Neural progenitor cell (in vitro differentiated cells): ENCODE data around the gene AIPL1. TPM values are rescaled to one million over a fixed set of nuclear protein-coding genes. Genes with fewer than 3 reads are reported as not detected.
A peak's percentile ranks its signal among the peaks of the same experiment; 100 is the strongest.

Experiments
- DNase-seq: peaks from one replicate; pipeline ENCODE4 v3.0.0-alpha.2; 2016; ENCODE audit warnings: low spot score
- H2AFZ ChIP-seq: fragments of 200-600 bp; sonication (generic); replicated peaks from 2 replicates; pipeline ENCODE4 v1.6.1; 2016; ENCODE audit warnings: antibody characterized with exemption
- H3F3A ChIP-seq: fragments of 200-600 bp; sonication (generic); 2 replicates; pipeline ENCODE4 v1.6.1; 2016; ENCODE audit warnings: antibody characterized with exemption, low read depth
- H3K27ac ChIP-seq: fragments of 200-600 bp; sonication (generic); 2 replicates; pipeline ENCODE4 v1.5.1; 2016; ENCODE audit warnings: mild to moderate bottlenecking
- H3K27me3 ChIP-seq: fragments of 200-600 bp; sonication (generic); 2 replicates; pipeline ENCODE4 v1.6.1; 2016; ENCODE audit warnings: mild to moderate bottlenecking, moderate library complexity
- H3K36me3 ChIP-seq: fragments of 200-600 bp; sonication (generic); 2 replicates; pipeline ENCODE4 v1.5.1; 2016
- H3K4me1 ChIP-seq: fragments of 200-600 bp; sonication (generic); 2 replicates; pipeline ENCODE4 v1.6.1; 2016; ENCODE audit warnings: mixed run types
- H3K4me2 ChIP-seq: fragments of 200-600 bp; sonication (generic); 2 replicates; pipeline ENCODE4 v1.6.1; 2016
- H3K4me3 ChIP-seq: fragments of 200-600 bp; sonication (generic); 2 replicates; pipeline ENCODE4 v1.5.1; 2016
- H3K79me2 ChIP-seq: fragments of 200-600 bp; sonication (generic); 2 replicates; pipeline ENCODE4 v1.6.1; 2016; ENCODE audit warnings: low read depth
- H3K9ac ChIP-seq: fragments of 200-600 bp; sonication (generic); 2 replicates; pipeline ENCODE4 v1.6.1; 2016
- H3K9me3 ChIP-seq: fragments of 200-600 bp; sonication (generic); 2 replicates; pipeline ENCODE4 v1.5.1; 2016; ENCODE audit warnings: low read depth
- H4K20me1 ChIP-seq: fragments of 200-600 bp; sonication (generic); 2 replicates; pipeline ENCODE4 v1.6.1; 2016; ENCODE audit warnings: low read depth
- H3K27ac Mint-ChIP-seq: 3 replicates; pipeline ENCODE4 v1.8.0; 2021; ENCODE audit warnings: mixed read lengths
- H3K27me3 Mint-ChIP-seq: 2 replicates; pipeline ENCODE4 v1.8.0; 2022; ENCODE audit warnings: low read depth, mild to moderate bottlenecking, inconsistent platforms, moderate library complexity, mixed read lengths; ENCODE audit not compliant: insufficient read depth
- H3K36me3 Mint-ChIP-seq: 3 replicates; pipeline ENCODE4 v1.8.0; 2021; ENCODE audit warnings: mixed read lengths
- H3K4me1 Mint-ChIP-seq: 3 replicates; pipeline ENCODE4 v1.8.0; 2021; ENCODE audit warnings: mixed read lengths
- H3K4me3 Mint-ChIP-seq: 3 replicates; pipeline ENCODE4 v1.8.0; 2021; ENCODE audit warnings: mild to moderate bottlenecking, moderate library complexity, mixed read lengths
- H3K9me3 Mint-ChIP-seq: 3 replicates; pipeline ENCODE4 v1.8.0; 2020; ENCODE audit warnings: mixed read lengths
- EZH2 ChIP-seq: fragments of 200-600 bp; sonication (generic); IDR thresholded peaks from 2 replicates; pipeline ENCODE4 v1.6.1; 2017; ENCODE audit warnings: antibody characterized with exemption, mild to moderate bottlenecking, moderate library complexity
- EZH2phosphoT487 ChIP-seq: fragments of 200-600 bp; sonication (generic); IDR thresholded peaks from 2 replicates; pipeline ENCODE4 v1.6.1; 2017; ENCODE audit warnings: antibody characterized with exemption
- total RNA-seq: library from RNA; depleted of rRNA; stranded (reverse); fragments of >200 nt; gene quantifications from 2 replicates; pipeline ENCODE4 v1.2.3, GENCODE V29; 2015; ENCODE audit warnings: low replicate concordance
- TF ChIP-seq, protein P1 (sequence below): fragments of 200-600 bp; sonication (generic); IDR thresholded peaks from 2 replicates; pipeline ENCODE4 v1.5.1; 2017; ENCODE audit warnings: antibody characterized with exemption, mild to moderate bottlenecking

AIPL1 gene
- total RNA-seq, 1 donor from 2014 or later, result 0.37 TPM

DNA sequence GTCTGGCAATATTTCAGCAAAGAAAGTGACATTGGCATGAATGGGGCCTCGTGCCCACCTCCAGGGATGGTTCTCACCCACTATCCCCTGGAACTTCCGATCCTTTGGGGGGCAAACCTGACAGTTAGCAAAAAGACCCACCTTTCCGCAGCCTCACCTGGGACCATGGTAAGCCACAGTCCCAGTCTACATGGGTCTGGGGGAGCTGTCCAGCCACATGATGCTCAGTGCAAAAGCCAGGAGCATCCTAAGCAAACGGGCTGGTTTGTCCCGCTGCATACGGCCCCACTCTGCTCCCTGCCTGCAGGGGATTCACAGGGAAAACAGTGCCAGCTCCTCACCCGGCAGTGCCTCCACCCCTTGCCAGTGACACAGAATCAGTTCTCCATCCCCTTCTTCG lies 19.3 kb downstream of the AIPL1 start:
- H3K9me3 Mint-ChIP-seq, result no peaks in the 10 kb centered on the region
- H3K27me3 ChIP-seq, result no peaks in the 10 kb centered on the region

DNA sequence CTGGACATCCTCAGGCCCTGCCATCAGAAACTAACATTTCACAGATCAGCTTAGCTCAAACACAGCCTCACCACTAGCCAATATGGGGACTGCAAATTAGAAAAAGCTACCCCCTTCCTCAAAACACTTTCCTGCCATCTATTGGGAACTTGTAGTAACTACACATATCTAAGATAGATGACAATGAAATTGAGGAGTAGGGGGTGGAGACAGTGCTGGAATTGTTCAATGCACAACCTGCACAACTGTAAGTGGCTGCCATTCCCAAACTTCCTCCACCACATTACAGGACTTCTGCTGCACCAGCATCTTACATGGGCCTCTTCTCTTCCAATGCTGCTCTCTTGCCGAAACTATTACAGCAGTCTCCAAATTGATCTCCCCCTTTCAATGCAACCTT lies 21.9 kb downstream of the AIPL1 start:
- H3K36me3 ChIP-seq, result no peaks in the 10 kb centered on the region
- Mint-ChIP-seq H3K9me3 (no peaks in the 10 kb centered on the region), H3K27me3 (peaks cover 14% of the 10 kb centered on the region), H3K27ac (peak overlapping the region; percentile 70), H3K36me3 (no peaks in the 10 kb centered on the region), H3K4me3 (no peak overlapping the region), H3K4me1 (peaks cover 19% of the 10 kb centered on the region)
- no peaks in the 10 kb centered on the region for H3K79me2 ChIP-seq
- H3K9me3 ChIP-seq, result no peaks in the 10 kb centered on the region
- no peak overlapping the region for H2AFZ ChIP-seq
- no peak overlapping the region for H3K4me3 ChIP-seq
- no peaks in the 10 kb centered on the region for H3K27me3 ChIP-seq
- peaks cover 10% of the 10 kb centered on the region for H3K4me1 ChIP-seq
- peaks cover 10% of the 10 kb centered on the region for H3F3A ChIP-seq
- peak; percentile 66 for DNase-seq
- H3K9ac ChIP-seq, result no peak overlapping the region
- H3K4me2 ChIP-seq, result no peak overlapping the region
- no peaks in the 10 kb centered on the region for H4K20me1 ChIP-seq
- no peak overlapping the region for H3K27ac ChIP-seq
- TF ChIP-seq, protein P1, sequence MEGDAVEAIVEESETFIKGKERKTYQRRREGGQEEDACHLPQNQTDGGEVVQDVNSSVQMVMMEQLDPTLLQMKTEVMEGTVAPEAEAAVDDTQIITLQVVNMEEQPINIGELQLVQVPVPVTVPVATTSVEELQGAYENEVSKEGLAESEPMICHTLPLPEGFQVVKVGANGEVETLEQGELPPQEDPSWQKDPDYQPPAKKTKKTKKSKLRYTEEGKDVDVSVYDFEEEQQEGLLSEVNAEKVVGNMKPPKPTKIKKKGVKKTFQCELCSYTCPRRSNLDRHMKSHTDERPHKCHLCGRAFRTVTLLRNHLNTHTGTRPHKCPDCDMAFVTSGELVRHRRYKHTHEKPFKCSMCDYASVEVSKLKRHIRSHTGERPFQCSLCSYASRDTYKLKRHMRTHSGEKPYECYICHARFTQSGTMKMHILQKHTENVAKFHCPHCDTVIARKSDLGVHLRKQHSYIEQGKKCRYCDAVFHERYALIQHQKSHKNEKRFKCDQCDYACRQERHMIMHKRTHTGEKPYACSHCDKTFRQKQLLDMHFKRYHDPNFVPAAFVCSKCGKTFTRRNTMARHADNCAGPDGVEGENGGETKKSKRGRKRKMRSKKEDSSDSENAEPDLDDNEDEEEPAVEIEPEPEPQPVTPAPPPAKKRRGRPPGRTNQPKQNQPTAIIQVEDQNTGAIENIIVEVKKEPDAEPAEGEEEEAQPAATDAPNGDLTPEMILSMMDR, result peak; percentile 60
- no peak for TF ChIP-seq EZH2

More for the DNA sequence above, 19.3 kb downstream of the AIPL1 start:
- no peak overlapping the region for H3K27ac ChIP-seq
- Mint-ChIP-seq H3K4me3 (no peak overlapping the region), H3K27me3 (peaks cover 10% of the 10 kb centered on the region), H3K36me3 (no peaks in the 10 kb centered on the region), H3K27ac (no peak overlapping the region), H3K4me1 (peaks cover 12% of the 10 kb centered on the region)
- H2AFZ ChIP-seq, result no peak overlapping the region
- no peak overlapping the region for H3K9ac ChIP-seq
- no peak overlapping the region for H3K4me2 ChIP-seq
- DNase-seq, result no peak
- no peaks in the 10 kb centered on the region for H3K79me2 ChIP-seq
- no peaks in the 10 kb centered on the region for H3K4me1 ChIP-seq
- H3K4me3 ChIP-seq, result no peak overlapping the region
- peaks cover 3% of the 10 kb centered on the region for H3F3A ChIP-seq
- H3K36me3 ChIP-seq, result no peaks in the 10 kb centered on the region
- TF ChIP-seq EZH2 (no peak), EZH2phosphoT487 (no peak)
- TF ChIP-seq, protein P1, result no peak
- no peaks in the 10 kb centered on the region for H3K9me3 ChIP-seq
- no peaks in the 10 kb centered on the region for H4K20me1 ChIP-seq

DNA sequence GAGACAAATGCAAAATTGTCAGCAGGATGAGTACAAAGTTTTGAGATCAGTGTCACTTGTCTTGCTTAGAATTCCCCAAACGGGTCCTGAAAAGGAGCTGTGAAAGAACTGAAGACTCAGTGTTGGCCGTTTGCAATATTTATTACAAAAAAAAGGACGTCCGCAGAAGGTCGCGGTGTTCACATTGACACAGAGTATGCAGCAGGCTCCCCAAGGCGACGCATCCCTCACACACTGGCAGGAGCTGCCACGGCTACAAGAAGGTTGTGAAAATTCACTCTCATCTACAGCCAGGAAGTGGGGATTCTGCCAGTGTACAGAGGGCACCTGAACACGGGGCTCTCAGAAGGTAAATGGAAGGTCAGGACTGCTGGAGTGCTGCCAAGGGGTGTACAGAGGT lies 26.2 kb downstream of the AIPL1 start:
- Histone ChIP-seq H3K4me3 (no peak overlapping the region), H4K20me1 (no peaks in the 10 kb centered on the region), H3K9me3 (no peaks in the 10 kb centered on the region), H3K4me2 (peak overlapping the region; percentile 47), H3K36me3 (no peaks in the 10 kb centered on the region), H3K9ac (no peak overlapping the region), H3K27me3 (no peaks in the 10 kb centered on the region), H3F3A (peaks cover 15% of the 10 kb centered on the region), H3K27ac (peak overlapping the region; percentile 72), H3K4me1 (peaks cover 13% of the 10 kb centered on the region), H2AFZ (no peak overlapping the region), H3K79me2 (no peaks in the 10 kb centered on the region)
- H3K36me3 Mint-ChIP-seq, result no peaks in the 10 kb centered on the region
- peaks cover 16% of the 10 kb centered on the region for H3K27me3 Mint-ChIP-seq
- TF ChIP-seq, protein P1, result no peak
- TF ChIP-seq EZH2 (no peak), EZH2phosphoT487 (no peak)
- no peak overlapping the region for H3K27ac Mint-ChIP-seq
- no peak overlapping the region for H3K4me3 Mint-ChIP-seq
- peaks cover 24% of the 10 kb centered on the region for H3K4me1 Mint-ChIP-seq
- DNase-seq, result no peak
- no peaks in the 10 kb centered on the region for H3K9me3 Mint-ChIP-seq
